Neural cell (in vitro differentiated cells): ENCODE measurements around the gene SLC6A8. TPM values are rescaled to one million over a fixed set of nuclear protein-coding genes. Genes with fewer than 3 reads are reported as not detected.

Experiments used
- H2AFZ ChIP-seq: fragments of 200-600, 300-800 bp; sonication (generic), shearing (Covaris generic); 2 replicates; pipeline ENCODE4 v1.6.0; 2014; ENCODE audit warnings: low read depth, mild to moderate bottlenecking, antibody characterized with exemption, low read length, moderate library complexity
- H3F3A ChIP-seq: fragments of 200-600 bp; shearing (Covaris generic); 2 replicates; pipeline ENCODE4 v1.6.1; 2016; ENCODE audit warnings: mild to moderate bottlenecking, moderate library complexity, mixed read lengths, antibody characterized with exemption, low read length; ENCODE audit not compliant: insufficient read depth, poor library complexity, severe bottlenecking
- H3K27ac ChIP-seq: fragments of 200-600, 300-800 bp; sonication (generic), shearing (Covaris generic); 2 replicates; pipeline ENCODE4 v1.5.1; 2014; ENCODE audit warnings: mild to moderate bottlenecking, low read length, moderate library complexity
- H3K27me3 ChIP-seq: fragments of 300-800, 200-600 bp; sonication (generic), shearing (Covaris generic); 2 replicates; pipeline ENCODE4 v1.6.0; 2014; ENCODE audit warnings: mild to moderate bottlenecking, low read depth, low read length, moderate library complexity; ENCODE audit not compliant: insufficient read depth
- H3K36me3 ChIP-seq: fragments of 300-800, 200-600 bp; sonication (generic), shearing (Covaris generic); 2 replicates; pipeline ENCODE4 v1.5.1; 2014; ENCODE audit warnings: mild to moderate bottlenecking, antibody characterized with exemption, low read length, moderate library complexity; ENCODE audit not compliant: insufficient read depth
- H3K4me2 ChIP-seq: fragments of 300-800, 200-600 bp; sonication (generic), shearing (Covaris generic); 2 replicates; pipeline ENCODE4 v1.6.0; 2014; ENCODE audit warnings: mild to moderate bottlenecking, low read length
- H3K4me3 ChIP-seq: fragments of 300-800, 200-600 bp; sonication (generic), shearing (Covaris generic); 2 replicates; pipeline ENCODE4 v1.5.1; 2014; ENCODE audit warnings: mild to moderate bottlenecking, low read length, moderate library complexity
- H3K79me2 ChIP-seq: fragments of 200-600 bp; shearing (Covaris generic); replicated peaks from 2 replicates; pipeline ENCODE4 v1.6.0; 2014; ENCODE audit warnings: mild to moderate bottlenecking, low read length, moderate library complexity; ENCODE audit not compliant: insufficient read depth
- H3K9ac ChIP-seq: fragments of 300-800, 200-600 bp; sonication (generic), shearing (Covaris generic); 2 replicates; pipeline ENCODE4 v1.6.1; 2016; ENCODE audit warnings: mild to moderate bottlenecking, low read length, mixed read lengths
- H3K9me2 ChIP-seq: fragments of 200-600 bp; shearing (Covaris generic); 2 replicates; pipeline ENCODE4 v1.6.1; 2016; ENCODE audit warnings: mild to moderate bottlenecking, low read length, mixed read lengths; ENCODE audit not compliant: insufficient read depth
- H3K9me3 ChIP-seq: fragments of 200-600, 300-800 bp; sonication (generic), shearing (Covaris generic); 2 replicates; pipeline ENCODE4 v1.6.1; 2016; ENCODE audit warnings: mild to moderate bottlenecking, mixed run types, low read length, moderate library complexity, mixed read lengths
- H4K20me1 ChIP-seq: fragments of 200-600 bp; shearing (Covaris generic); 2 replicates; pipeline ENCODE4 v1.6.1; 2016; ENCODE audit warnings: mild to moderate bottlenecking, mixed run types; ENCODE audit not compliant: insufficient read depth
- EP300 ChIP-seq: fragments of 450-650 bp; conservative IDR thresholded peaks from 2 replicates; pipeline ENCODE4 v1.6.1; 2014; ENCODE audit warnings: antibody characterized with exemption, mild to moderate bottlenecking, moderate library complexity; ENCODE audit not compliant: poor library complexity, severe bottlenecking
- EZH2 ChIP-seq: fragments of 200-600, 300-800 bp; shearing (Covaris generic), sonication (generic); IDR thresholded peaks from 2 replicates; pipeline ENCODE4 v1.6.1; 2014; ENCODE audit warnings: antibody characterized with exemption, low read length, borderline replicate concordance, mild to moderate bottlenecking; ENCODE audit not compliant: insufficient read depth, poor library complexity, severe bottlenecking
- MXI1 ChIP-seq: fragments of 450-650 bp; conservative IDR thresholded peaks from 2 replicates; pipeline ENCODE4 v1.6.1; 2014; ENCODE audit warnings: antibody characterized with exemption, mild to moderate bottlenecking; ENCODE audit not compliant: poor library complexity, severe bottlenecking
- POLR2AphosphoS5 ChIP-seq: IDR thresholded peaks from 2 replicates; pipeline ENCODE4 v1.6.1; 2012
- RAD21 ChIP-seq: fragments of 450-650 bp; conservative IDR thresholded peaks from 2 replicates; pipeline ENCODE4 v1.6.1; 2014; ENCODE audit warnings: antibody characterized with exemption, mild to moderate bottlenecking, moderate library complexity
- SMC3 ChIP-seq: fragments of 450-650 bp; conservative IDR thresholded peaks from 2 replicates; pipeline ENCODE4 v1.6.1; 2014; ENCODE audit warnings: antibody characterized with exemption, mild to moderate bottlenecking, moderate library complexity; ENCODE audit not compliant: poor library complexity
- TAF1 ChIP-seq: IDR thresholded peaks from 2 replicates; pipeline ENCODE4 v1.6.1; 2012; ENCODE audit warnings: low read depth
- polyA plus RNA-seq: library from polyadenylated mRNA; depleted of rRNA; stranded (reverse); fragments of >200 nt; gene quantifications from 2 replicates; pipeline ENCODE4 v1.2.3, GENCODE V29; 2014
- TF ChIP-seq, protein P1 (sequence below): fragments of 450-650 bp; IDR thresholded peaks from 2 replicates; pipeline ENCODE4 v1.5.1; 2014; ENCODE audit warnings: antibody characterized with exemption, mild to moderate bottlenecking, moderate library complexity; ENCODE audit not compliant: poor library complexity, severe bottlenecking
- TF ChIP-seq, protein P2 (sequence below): IDR thresholded peaks from 2 replicates; pipeline ENCODE4 v1.6.1; 2012; ENCODE audit warnings: borderline replicate concordance

Gene SLC6A8
- polyA plus RNA-seq, 1 donor from 2014 or later = 36.4 TPM

DNA sequence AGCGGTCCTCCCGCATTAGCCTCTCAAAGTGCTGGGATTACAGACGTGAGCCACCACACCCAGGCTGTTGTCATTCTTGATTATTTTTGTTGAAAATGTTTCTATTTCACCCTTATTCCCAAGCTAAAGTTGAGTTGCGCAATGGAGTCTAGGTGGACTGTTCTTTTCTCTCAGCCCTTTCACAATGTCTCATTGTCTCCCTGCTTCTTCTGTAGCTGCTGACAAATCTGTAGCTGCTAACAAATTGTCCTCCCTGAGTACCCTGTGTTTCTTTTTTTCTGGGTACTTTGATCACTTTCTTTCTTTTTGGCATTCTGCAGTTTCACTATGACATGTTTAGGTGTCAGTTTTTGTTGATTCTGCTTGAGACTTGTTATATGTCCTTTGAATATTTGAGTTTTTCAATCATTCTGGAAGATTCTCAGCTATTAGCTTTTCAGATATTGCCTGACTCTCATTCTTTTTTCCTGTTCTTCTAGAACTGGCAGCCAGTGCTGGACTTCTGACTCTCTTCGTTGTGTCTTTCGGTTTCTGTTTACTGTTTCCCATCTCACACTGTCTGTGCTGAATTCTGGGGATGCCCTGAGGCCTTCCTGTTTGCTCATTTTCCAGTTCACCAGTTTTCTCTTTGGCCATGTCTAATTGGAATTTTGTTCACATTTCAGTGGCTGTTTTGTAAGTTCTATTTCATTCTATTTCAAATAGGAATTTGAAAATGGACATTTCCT is 43.6 kb downstream of the SLC6A8 start:
- Histone ChIP-seq H3K27ac (no peak overlapping the region), H3K9me3 (no peaks in the 10 kb centered on the region), H2AFZ (no peak overlapping the region), H3K9me2 (no peaks in the 10 kb centered on the region), H3K79me2 (no peaks in the 10 kb centered on the region), H4K20me1 (no peaks in the 10 kb centered on the region), H3K27me3 (no peaks in the 10 kb centered on the region), H3K9ac (no peak overlapping the region), H3K4me2 (no peak overlapping the region), H3F3A (no peaks in the 10 kb centered on the region), H3K4me3 (no peak overlapping the region), H3K36me3 (no peaks in the 10 kb centered on the region)
- TF ChIP-seq, protein P1, sequence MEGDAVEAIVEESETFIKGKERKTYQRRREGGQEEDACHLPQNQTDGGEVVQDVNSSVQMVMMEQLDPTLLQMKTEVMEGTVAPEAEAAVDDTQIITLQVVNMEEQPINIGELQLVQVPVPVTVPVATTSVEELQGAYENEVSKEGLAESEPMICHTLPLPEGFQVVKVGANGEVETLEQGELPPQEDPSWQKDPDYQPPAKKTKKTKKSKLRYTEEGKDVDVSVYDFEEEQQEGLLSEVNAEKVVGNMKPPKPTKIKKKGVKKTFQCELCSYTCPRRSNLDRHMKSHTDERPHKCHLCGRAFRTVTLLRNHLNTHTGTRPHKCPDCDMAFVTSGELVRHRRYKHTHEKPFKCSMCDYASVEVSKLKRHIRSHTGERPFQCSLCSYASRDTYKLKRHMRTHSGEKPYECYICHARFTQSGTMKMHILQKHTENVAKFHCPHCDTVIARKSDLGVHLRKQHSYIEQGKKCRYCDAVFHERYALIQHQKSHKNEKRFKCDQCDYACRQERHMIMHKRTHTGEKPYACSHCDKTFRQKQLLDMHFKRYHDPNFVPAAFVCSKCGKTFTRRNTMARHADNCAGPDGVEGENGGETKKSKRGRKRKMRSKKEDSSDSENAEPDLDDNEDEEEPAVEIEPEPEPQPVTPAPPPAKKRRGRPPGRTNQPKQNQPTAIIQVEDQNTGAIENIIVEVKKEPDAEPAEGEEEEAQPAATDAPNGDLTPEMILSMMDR = no peak
- TF ChIP-seq TAF1 (no peak), EP300 (no peak), RAD21 (no peak), EZH2 (no peak), MXI1 (no peak), SMC3 (no peak), POLR2AphosphoS5 (no peak)
- TF ChIP-seq, protein P2, sequence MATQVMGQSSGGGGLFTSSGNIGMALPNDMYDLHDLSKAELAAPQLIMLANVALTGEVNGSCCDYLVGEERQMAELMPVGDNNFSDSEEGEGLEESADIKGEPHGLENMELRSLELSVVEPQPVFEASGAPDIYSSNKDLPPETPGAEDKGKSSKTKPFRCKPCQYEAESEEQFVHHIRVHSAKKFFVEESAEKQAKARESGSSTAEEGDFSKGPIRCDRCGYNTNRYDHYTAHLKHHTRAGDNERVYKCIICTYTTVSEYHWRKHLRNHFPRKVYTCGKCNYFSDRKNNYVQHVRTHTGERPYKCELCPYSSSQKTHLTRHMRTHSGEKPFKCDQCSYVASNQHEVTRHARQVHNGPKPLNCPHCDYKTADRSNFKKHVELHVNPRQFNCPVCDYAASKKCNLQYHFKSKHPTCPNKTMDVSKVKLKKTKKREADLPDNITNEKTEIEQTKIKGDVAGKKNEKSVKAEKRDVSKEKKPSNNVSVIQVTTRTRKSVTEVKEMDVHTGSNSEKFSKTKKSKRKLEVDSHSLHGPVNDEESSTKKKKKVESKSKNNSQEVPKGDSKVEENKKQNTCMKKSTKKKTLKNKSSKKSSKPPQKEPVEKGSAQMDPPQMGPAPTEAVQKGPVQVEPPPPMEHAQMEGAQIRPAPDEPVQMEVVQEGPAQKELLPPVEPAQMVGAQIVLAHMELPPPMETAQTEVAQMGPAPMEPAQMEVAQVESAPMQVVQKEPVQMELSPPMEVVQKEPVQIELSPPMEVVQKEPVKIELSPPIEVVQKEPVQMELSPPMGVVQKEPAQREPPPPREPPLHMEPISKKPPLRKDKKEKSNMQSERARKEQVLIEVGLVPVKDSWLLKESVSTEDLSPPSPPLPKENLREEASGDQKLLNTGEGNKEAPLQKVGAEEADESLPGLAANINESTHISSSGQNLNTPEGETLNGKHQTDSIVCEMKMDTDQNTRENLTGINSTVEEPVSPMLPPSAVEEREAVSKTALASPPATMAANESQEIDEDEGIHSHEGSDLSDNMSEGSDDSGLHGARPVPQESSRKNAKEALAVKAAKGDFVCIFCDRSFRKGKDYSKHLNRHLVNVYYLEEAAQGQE = no peak

DNA sequence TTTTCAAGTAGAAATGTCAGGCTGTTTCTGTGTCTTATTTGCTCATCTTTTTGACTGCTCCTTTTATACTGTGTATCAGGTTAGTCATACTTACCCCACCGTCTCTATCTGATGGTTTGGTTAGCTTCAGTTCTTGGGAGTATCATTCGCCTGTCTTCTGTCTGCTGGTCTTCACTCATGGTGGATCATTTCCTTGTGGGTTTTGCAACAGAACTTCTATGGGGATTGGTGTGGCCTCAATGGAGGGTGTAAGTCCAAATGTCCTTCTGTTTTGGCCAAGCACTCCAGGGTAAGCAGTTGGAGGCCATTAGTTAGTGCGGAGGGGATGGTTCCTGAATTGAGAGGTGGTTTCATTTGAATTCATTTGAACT is 44.1 kb downstream of the SLC6A8 start:
- H3K9ac ChIP-seq = no peak overlapping the region
- no peaks in the 10 kb centered on the region for H3F3A ChIP-seq
- no peak overlapping the region for H2AFZ ChIP-seq
- no peaks in the 10 kb centered on the region for H3K9me2 ChIP-seq
- H4K20me1 ChIP-seq = no peaks in the 10 kb centered on the region
- H3K27me3 ChIP-seq = no peaks in the 10 kb centered on the region
- no peak overlapping the region for H3K4me2 ChIP-seq
- no peak overlapping the region for H3K4me3 ChIP-seq
- no peaks in the 10 kb centered on the region for H3K79me2 ChIP-seq
- no peaks in the 10 kb centered on the region for H3K36me3 ChIP-seq
- H3K9me3 ChIP-seq = no peaks in the 10 kb centered on the region
- no peak overlapping the region for H3K27ac ChIP-seq
- TF ChIP-seq SMC3 (no peak), MXI1 (no peak)
- TF ChIP-seq, protein P2 = no peak
